IMR-90 (cell line): ENCODE data around the gene GRM2. TPM values are rescaled to one million over a fixed set of nuclear protein-coding genes. Genes with fewer than 3 reads are reported as not detected.

Experiments
- ATAC-seq: fragments of 200-7000 bp; cut with Tn5 transposase; 2 replicates; pipeline ENCODE4 v1.9.1; 2020; ENCODE audit warnings: low read depth, mild to moderate bottlenecking, moderate library complexity
- BruUV-seq: library from RNA; stranded (reverse); fragments of 400-500 nt; replicated peaks from 2 replicates; lab custom pipeline; 2021; lab: Mats Ljungman, UMichigan
- CTCF ChIA-PET: fragments of 300-600 bp; formaldehyde crosslinking; extraction: SDS; loops from one replicate; lab custom pipeline; 2021; ENCODE audit warnings: antibody characterized with exemption; lab: Yijun Ruan, JAX
- POLR2A ChIA-PET: fragments of 300-600 bp; sonication (Branson Sonifier 250); formaldehyde crosslinking; loops from one replicate; lab custom pipeline; 2022; ENCODE audit warnings: antibody characterized with exemption; ENCODE audit not compliant: unreplicated experiment; lab: Charles Lee
- DNase-seq: peaks from one replicate; pipeline ENCODE4 v3.0.0; 2013
- H2AFZ ChIP-seq: replicated peaks from 2 replicates; pipeline ENCODE3; 2013; ENCODE audit warnings: low read length, mild to moderate bottlenecking; ENCODE audit not compliant: poor library complexity
- H2AK5ac ChIP-seq: 2 replicates; pipeline ENCODE4 v1.6.1; 2013; ENCODE audit warnings: low read depth, low read length, inconsistent platforms
- H2AK9ac ChIP-seq: replicated peaks from 2 replicates; pipeline ENCODE3; 2013; ENCODE audit warnings: mild to moderate bottlenecking, low read depth, low read length, moderate library complexity; ENCODE audit not compliant: poor library complexity
- H2BK120ac ChIP-seq: 2 replicates; pipeline ENCODE4 v1.6.1; 2013; ENCODE audit warnings: low read depth, low read length, inconsistent platforms
- H2BK15ac ChIP-seq: 3 replicates; pipeline ENCODE4 v1.6.1; 2013; ENCODE audit warnings: low read depth, low read length, inconsistent platforms
- H2BK20ac ChIP-seq: 2 replicates; pipeline ENCODE4 v1.6.1; 2013; ENCODE audit warnings: low read depth, mild to moderate bottlenecking, inconsistent platforms, low read length, moderate library complexity
- H2BK5ac ChIP-seq: 2 replicates; pipeline ENCODE4 v1.6.1; 2013; ENCODE audit warnings: mild to moderate bottlenecking, low read depth, low read length, inconsistent platforms; ENCODE audit not compliant: poor library complexity, severe bottlenecking
- H3K14ac ChIP-seq: replicated peaks from 2 replicates; pipeline ENCODE4 v1.6.1; 2013; ENCODE audit warnings: low read depth, low read length, inconsistent platforms
- H3K18ac ChIP-seq: 2 replicates; pipeline ENCODE4 v1.6.1; 2013; ENCODE audit warnings: low read depth, low read length, control low read depth
- H3K23ac ChIP-seq: 2 replicates; pipeline ENCODE4 v1.6.1; 2013; ENCODE audit warnings: low read depth, low read length, inconsistent platforms
- H3K27ac ChIP-seq: 2 replicates; pipeline ENCODE4 v1.5.1; 2013; ENCODE audit warnings: mild to moderate bottlenecking, control low read depth, low read length; ENCODE audit not compliant: insufficient read depth
- H3K27me3 ChIP-seq: 2 replicates; pipeline ENCODE4 v1.6.1; 2013; ENCODE audit warnings: low read length; ENCODE audit not compliant: control insufficient read depth, insufficient read depth
- H3K36me3 ChIP-seq: 2 replicates; pipeline ENCODE4 v1.6.1; 2013; ENCODE audit warnings: low read length, mixed read lengths; ENCODE audit not compliant: control insufficient read depth, insufficient read depth
- H3K4ac ChIP-seq: 2 replicates; pipeline ENCODE4 v1.6.1; 2013; ENCODE audit warnings: low read depth, low read length, inconsistent platforms
- H3K4me1 ChIP-seq: 2 replicates; pipeline ENCODE4 v1.6.1; 2013; ENCODE audit warnings: low read length, mixed read lengths; ENCODE audit not compliant: control insufficient read depth, insufficient read depth
- H3K4me2 ChIP-seq: 2 replicates; pipeline ENCODE4 v1.6.1; 2013; ENCODE audit warnings: low read depth, mild to moderate bottlenecking, control low read depth, low read length, moderate library complexity
- H3K4me3 ChIP-seq: 2 replicates; pipeline ENCODE4 v1.5.1; 2013; ENCODE audit warnings: low read depth, mild to moderate bottlenecking, control low read depth, low read length, moderate library complexity; ENCODE audit not compliant: insufficient read depth
- H3K56ac ChIP-seq: 2 replicates; pipeline ENCODE4 v1.6.1; 2013; ENCODE audit warnings: low read length, inconsistent platforms; ENCODE audit not compliant: insufficient read depth; ENCODE audit errors: extremely low read depth
- H3K79me1 ChIP-seq, 2 experiments: 2 replicates each; pipeline ENCODE4 v1.6.1; 2013; ENCODE audit warnings: low read length in 2 of 2, inconsistent platforms in 1 of 2, low read depth in 1 of 2
- H3K9ac ChIP-seq: 2 replicates; pipeline ENCODE4 v1.6.1; 2013; ENCODE audit warnings: low read depth, low read length, control low read depth
- H3K9me1 ChIP-seq: 2 replicates; pipeline ENCODE4 v1.6.1; 2013; ENCODE audit warnings: low read length, inconsistent platforms; ENCODE audit not compliant: insufficient read depth
- H3K9me3 ChIP-seq: 2 replicates; pipeline ENCODE4 v1.6.1; 2013; ENCODE audit warnings: low read length; ENCODE audit not compliant: control insufficient read depth, insufficient read depth
- H4K20me1 ChIP-seq: 2 replicates; pipeline ENCODE4 v1.6.1; 2013; ENCODE audit warnings: low read length, inconsistent platforms; ENCODE audit not compliant: insufficient read depth
- H4K5ac ChIP-seq: 2 replicates; pipeline ENCODE4 v1.6.1; 2013; ENCODE audit warnings: mild to moderate bottlenecking, low read depth, low read length, control low read depth
- H4K8ac ChIP-seq, 2 experiments: 2 replicates each; pipeline ENCODE4 v1.6.1; 2013; ENCODE audit warnings: low read depth in 2 of 2, low read length in 2 of 2, control low read depth in 1 of 2, inconsistent platforms in 1 of 2
- H4K91ac ChIP-seq: 2 replicates; pipeline ENCODE4 v1.6.1; 2013; ENCODE audit warnings: low read depth, low read length, inconsistent platforms; ENCODE audit not compliant: insufficient read depth
- BHLHE40 ChIP-seq: fragments of 150-350 bp; IDR thresholded peaks from 2 replicates; pipeline ENCODE4 v1.6.1; 2016; ENCODE audit warnings: mild to moderate bottlenecking, low read depth, low read length
- CEBPB ChIP-seq: IDR thresholded peaks from 2 replicates; pipeline ENCODE4 v1.6.1; 2012; ENCODE audit warnings: low read depth, low read length, improper control_type of control experiment
- CHD1 ChIP-seq: IDR thresholded peaks from 2 replicates; pipeline ENCODE4 v1.6.1; 2012; ENCODE audit warnings: low read depth, low read length, improper control_type of control experiment
- FOS ChIP-seq: fragments of 150-350 bp; IDR thresholded peaks from 2 replicates; pipeline ENCODE4 v1.6.1; 2016; ENCODE audit warnings: low read depth, low read length
- MAFK ChIP-seq: IDR thresholded peaks from 2 replicates; pipeline ENCODE4 v1.6.1; 2012; ENCODE audit warnings: low read depth, low read length, improper control_type of control experiment
- MAZ ChIP-seq: IDR thresholded peaks from 2 replicates; pipeline ENCODE4 v1.6.1; 2012; ENCODE audit warnings: low read depth, mild to moderate bottlenecking, low read length, improper control_type of control experiment, moderate library complexity, borderline replicate concordance
- NFE2L2 ChIP-seq: fragments of 150-350 bp; IDR thresholded peaks from 2 replicates; pipeline ENCODE4 v1.6.1; 2016; ENCODE audit warnings: low read depth, mild to moderate bottlenecking, low read length
- RFX5 ChIP-seq: IDR thresholded peaks from 2 replicates; pipeline ENCODE4 v1.8.0; 2012; ENCODE audit warnings: low read depth, mild to moderate bottlenecking, low read length, moderate library complexity
- WGBS, 2 experiments: methylation state at CpG; one replicate each; pipeline versions ENCODE4 v1.1.5 to v1.1.7; 2013; ENCODE audit warnings: missing lambda C conversion rate in 2 of 2; ENCODE audit not compliant: insufficient read length in 1 of 2; ENCODE audit errors: extremely low coverage in 2 of 2; 5-methylcytosine and 5-hydroxymethylcytosine counted together
- dilution Hi-C: fragments of 300-500 bp; cut with HindIII; formaldehyde crosslinking; loops from one replicate; pipeline ENCODE4 v1.14.3; 2018; ENCODE audit warnings: low sequenced_read_pairs; ENCODE audit not compliant: unreplicated experiment
- in situ Hi-C: fragments of 300-500 bp; cut with MboI; formaldehyde crosslinking; loops from 3 replicates; pipeline ENCODE4 v1.14.3; 2019; ENCODE audit warnings: low sequenced_read_pairs, inconsistent platforms, mixed read lengths
- intact Hi-C: fragments of 100-400 bp; cut with micrococcal nuclease; formaldehyde crosslinking; loops from 2 replicates; pipeline ENCODE4 v1.10.0; 2022
- polyA plus RNA-seq, 3 experiments: library from polyadenylated mRNA; depleted of rRNA; stranded (reverse); fragments of >200 nt; gene quantifications; 2 replicates each; pipeline ENCODE4 v1.2.3, GENCODE V29; 2012; ENCODE audit warnings: low replicate concordance in 1 of 3
- total RNA-seq: library from RNA; depleted of rRNA; stranded (reverse); fragments of >200 nt; gene quantifications from 2 replicates; pipeline ENCODE4 v1.2.3, GENCODE V29; 2012

GRM2 gene
- total and polyA plus RNA-seq, 2 of the 4 experiments (the other 2 are of a cell fraction): under 0.01 to 0.14 TPM

DNA sequence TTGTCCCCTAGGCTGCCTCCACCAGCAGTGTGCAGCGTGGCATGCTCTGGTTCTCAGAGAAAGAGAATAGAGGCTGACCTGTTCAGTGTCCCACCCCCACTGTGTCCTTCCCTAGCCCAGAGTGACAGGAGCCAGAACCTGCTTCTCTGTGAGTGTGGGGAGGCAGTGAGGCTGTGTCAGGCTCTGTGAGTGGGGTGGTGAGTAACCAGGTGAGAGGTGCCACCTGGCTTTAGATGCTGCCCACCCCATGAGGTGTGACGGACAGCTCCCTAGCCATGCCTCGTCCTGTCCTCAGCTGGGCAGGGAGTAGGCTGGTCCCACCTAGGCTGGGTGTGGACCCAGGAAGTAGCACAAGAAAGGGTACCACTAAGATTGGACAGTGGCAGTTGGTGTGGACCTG is 29.5 kb upstream of the GRM2 start:
- Histone ChIP-seq H3K27ac (no peak overlapping the region), H4K91ac (no peak overlapping the region), H3K36me3 (peaks cover 17% of the 10 kb centered on the region), H2AK9ac (no peak overlapping the region), H4K5ac (no peak overlapping the region), H3K4ac (no peak overlapping the region), H3K9me3 (no peaks in the 10 kb centered on the region), H2BK5ac (no peak overlapping the region), H3K9me1 (peaks cover 12% of the 10 kb centered on the region), H3K18ac (no peak overlapping the region), H3K79me1 (peaks cover 13 to 62% of the 10 kb centered on the region in 2 experiments; a peak in 3 of 4 replicates), H3K23ac (no peak overlapping the region), H4K8ac (no peak overlapping the region), H2BK120ac (no peak overlapping the region), H3K56ac (no peak overlapping the region), H2BK20ac (no peak overlapping the region), H2AFZ (no peak overlapping the region), H2BK15ac (no peak overlapping the region), H3K14ac (no peak overlapping the region), H3K9ac (no peak overlapping the region), H3K4me2 (no peak overlapping the region), H3K4me3 (no peak overlapping the region), H3K27me3 (no peaks in the 10 kb centered on the region), H3K4me1 (peaks cover 11% of the 10 kb centered on the region), H2AK5ac (no peak overlapping the region), H4K20me1 (peaks cover 16% of the 10 kb centered on the region)
- WGBS, 2 experiments: 83% methylated on average over 1 of the region's 3 CpGs; no CpG with 5 or more reads in 1 of the 2 experiments
- no TSS peak for BruUV-seq
- intact Hi-C loops (no loop called here), in situ Hi-C loops (loop anchor here (25.0 kb wide), 1 partner anchor 1065 kb away; the partner anchor contains the start of genes CISH and MAPKAPK3), dilution Hi-C loops (no loop called here)
- CTCF ChIA-PET: interaction anchor here (0.5 kb wide), 1 partner anchor 93 kb away, joined by 3 read pairs; no protein-coding TSS in a partner anchor
- TF ChIP-seq CEBPB (no peak), CHD1 (no peak), MAFK (no peak), MAZ (no peak), BHLHE40 (no peak), FOS (no peak), RFX5 (no peak), NFE2L2 (no peak)
- POLR2A ChIA-PET: no interaction called here
- ATAC-seq (no peak), DNase-seq (no peak)
